Neural crest cell (in vitro differentiated cells): ENCODE results near the gene DYSF. TPM values are rescaled to one million over a fixed set of nuclear protein-coding genes. Genes with fewer than 3 reads are reported as not detected.

Source experiments
- DNase-seq: peaks from one replicate; pipeline ENCODE4 v3.0.0; 2021; ENCODE audit warnings: low read depth, mixed read lengths, low spot score
- H3K27ac Mint-ChIP-seq: one replicate; pipeline ENCODE4 v1.8.0; 2021; ENCODE audit warnings: mild to moderate bottlenecking, mixed read lengths; ENCODE audit not compliant: unreplicated experiment
- H3K27me3 Mint-ChIP-seq: 2 replicates; pipeline ENCODE4 v1.8.0; 2021; ENCODE audit warnings: low read depth, mild to moderate bottlenecking, mixed read lengths
- H3K36me3 Mint-ChIP-seq: 2 replicates; pipeline ENCODE4 v1.8.0; 2021; ENCODE audit warnings: low read depth, mild to moderate bottlenecking, mixed read lengths
- H3K4me1 Mint-ChIP-seq: 2 replicates; pipeline ENCODE4 v1.8.0; 2021; ENCODE audit warnings: mixed read lengths
- H3K4me3 Mint-ChIP-seq: one replicate; pipeline ENCODE4 v1.8.0; 2021; ENCODE audit warnings: mild to moderate bottlenecking, mixed read lengths
- H3K9me3 Mint-ChIP-seq: 2 replicates; pipeline ENCODE4 v1.8.0; 2021; ENCODE audit warnings: mixed read lengths
- total RNA-seq: library from RNA; stranded (reverse); gene quantifications from 2 replicates; pipeline ENCODE4 v1.2.1, GENCODE V29; 2021
- TF ChIP-seq, protein P1 (sequence below): fragments of 200-600 bp; sonication (generic); conservative IDR thresholded peaks from 2 replicates; pipeline ENCODE4 v1.5.0; 2021; ENCODE audit warnings: antibody characterized with exemption, mild to moderate bottlenecking

DYSF gene
- total RNA-seq, 1 donor from 2014 or later, result 2.2 TPM

DNA sequence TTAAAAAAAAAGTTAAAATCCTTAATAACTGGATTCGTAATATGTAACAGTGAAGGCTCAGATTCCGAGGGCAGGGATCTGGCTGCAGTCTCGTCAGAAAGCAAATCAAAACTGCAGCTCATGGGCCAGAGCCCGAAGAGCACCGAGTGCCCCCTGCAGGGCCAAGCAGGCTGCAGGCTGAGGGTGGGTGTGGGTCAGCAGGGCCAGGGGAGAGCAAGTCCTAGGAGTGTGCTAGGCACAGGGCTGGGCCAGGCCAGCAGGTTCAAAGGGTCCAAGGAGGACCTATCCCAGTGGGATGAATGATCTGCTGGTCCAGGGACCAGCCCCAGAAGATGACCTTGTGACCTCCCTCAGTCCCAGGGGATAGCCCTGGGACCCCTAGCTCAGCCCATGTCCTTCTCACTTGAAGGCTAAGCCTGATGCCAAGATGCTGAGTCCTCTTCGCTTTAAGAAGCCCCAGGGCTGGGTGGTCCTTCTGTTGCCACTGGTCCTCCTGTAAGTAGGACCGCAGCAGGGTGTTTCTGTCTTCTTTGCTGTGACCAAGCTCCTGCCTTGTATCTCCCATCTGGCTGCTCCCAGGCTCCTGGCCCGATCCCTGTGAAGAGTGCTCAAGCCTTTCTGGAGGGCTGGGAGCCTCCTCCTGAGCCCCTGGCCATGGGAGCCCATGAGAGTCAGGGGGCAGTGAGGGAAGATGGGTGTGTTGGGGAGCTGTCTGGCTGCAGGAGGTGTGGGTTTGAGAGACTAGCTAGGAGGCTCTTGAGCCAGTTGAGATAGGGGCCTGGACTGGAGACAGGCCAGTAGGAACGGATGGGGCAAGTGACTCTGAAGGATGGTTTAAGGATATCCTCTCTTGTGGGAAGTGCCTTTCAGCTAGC is 150.7 kb downstream of the DYSF start:
- no peak for DNase-seq
- Mint-ChIP-seq H3K27ac (peak overlapping the region; percentile 12), H3K36me3 (no peaks in the 10 kb centered on the region), H3K4me3 (no peak overlapping the region), H3K4me1 (peaks cover 19% of the 10 kb centered on the region), H3K9me3 (no peaks in the 10 kb centered on the region), H3K27me3 (peaks cover 53% of the 10 kb centered on the region)
- TF ChIP-seq, protein P1, sequence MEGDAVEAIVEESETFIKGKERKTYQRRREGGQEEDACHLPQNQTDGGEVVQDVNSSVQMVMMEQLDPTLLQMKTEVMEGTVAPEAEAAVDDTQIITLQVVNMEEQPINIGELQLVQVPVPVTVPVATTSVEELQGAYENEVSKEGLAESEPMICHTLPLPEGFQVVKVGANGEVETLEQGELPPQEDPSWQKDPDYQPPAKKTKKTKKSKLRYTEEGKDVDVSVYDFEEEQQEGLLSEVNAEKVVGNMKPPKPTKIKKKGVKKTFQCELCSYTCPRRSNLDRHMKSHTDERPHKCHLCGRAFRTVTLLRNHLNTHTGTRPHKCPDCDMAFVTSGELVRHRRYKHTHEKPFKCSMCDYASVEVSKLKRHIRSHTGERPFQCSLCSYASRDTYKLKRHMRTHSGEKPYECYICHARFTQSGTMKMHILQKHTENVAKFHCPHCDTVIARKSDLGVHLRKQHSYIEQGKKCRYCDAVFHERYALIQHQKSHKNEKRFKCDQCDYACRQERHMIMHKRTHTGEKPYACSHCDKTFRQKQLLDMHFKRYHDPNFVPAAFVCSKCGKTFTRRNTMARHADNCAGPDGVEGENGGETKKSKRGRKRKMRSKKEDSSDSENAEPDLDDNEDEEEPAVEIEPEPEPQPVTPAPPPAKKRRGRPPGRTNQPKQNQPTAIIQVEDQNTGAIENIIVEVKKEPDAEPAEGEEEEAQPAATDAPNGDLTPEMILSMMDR, result no peak

DNA sequence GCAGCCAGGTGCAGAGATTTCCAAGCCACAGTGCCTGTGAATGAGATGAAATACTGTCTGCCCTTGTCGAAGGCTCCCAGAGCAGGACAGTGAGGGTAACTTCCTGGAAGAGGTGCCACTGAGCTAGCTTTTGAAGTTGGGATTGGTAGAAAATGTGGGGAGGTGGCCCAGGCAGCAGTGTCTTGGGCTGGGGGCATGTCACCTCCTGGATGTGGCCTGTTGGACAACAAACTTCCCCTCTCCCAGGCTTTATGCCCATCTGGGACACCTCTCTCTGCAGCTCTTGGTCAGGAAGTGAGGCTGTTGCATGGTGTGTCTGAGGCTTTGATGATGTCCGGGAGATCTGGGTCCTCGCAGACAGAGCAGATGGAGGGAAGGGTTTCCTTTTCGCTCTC is 151.4 kb downstream of the DYSF start:
- no peak overlapping the region for H3K4me3 Mint-ChIP-seq
- TF ChIP-seq, protein P1, result no peak
- H3K4me1 Mint-ChIP-seq, result peaks cover 19% of the 10 kb centered on the region
- DNase-seq, result no peak
- peak overlapping the region; percentile 70 for H3K27ac Mint-ChIP-seq
- no peaks in the 10 kb centered on the region for H3K36me3 Mint-ChIP-seq
- no peaks in the 10 kb centered on the region for H3K9me3 Mint-ChIP-seq
- H3K27me3 Mint-ChIP-seq, result peaks cover 48% of the 10 kb centered on the region

DNA sequence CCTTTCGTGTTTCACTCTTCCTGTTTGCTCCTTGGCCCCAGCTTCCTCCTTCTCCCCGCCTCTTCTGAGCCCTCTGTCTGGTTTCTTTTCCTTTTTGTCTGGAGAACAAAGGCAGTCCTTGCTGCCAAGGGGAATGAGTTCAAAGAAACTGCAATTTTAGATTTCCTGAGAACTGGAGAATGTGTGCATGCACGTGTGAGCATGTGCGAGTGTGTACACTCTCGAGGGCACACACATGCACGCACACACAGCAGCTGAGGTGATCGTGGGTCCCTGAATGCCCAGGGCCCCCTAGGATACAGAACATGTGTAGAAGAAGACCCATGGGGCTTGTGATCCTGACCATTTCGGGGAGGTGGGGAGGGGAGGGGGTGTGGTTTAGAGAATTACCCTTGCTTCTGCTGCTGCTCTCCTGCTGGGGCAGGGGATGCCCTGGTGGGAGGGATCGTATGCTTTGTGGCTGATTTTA is 151.8 kb downstream of the DYSF start:
- Mint-ChIP-seq H3K36me3 (no peaks in the 10 kb centered on the region), H3K4me1 (peaks cover 19% of the 10 kb centered on the region), H3K27ac (peak overlapping the region; percentile 70), H3K4me3 (no peak overlapping the region), H3K9me3 (no peaks in the 10 kb centered on the region), H3K27me3 (peaks cover 47% of the 10 kb centered on the region)
- TF ChIP-seq, protein P1, result no peak
- no peak for DNase-seq

DNA sequence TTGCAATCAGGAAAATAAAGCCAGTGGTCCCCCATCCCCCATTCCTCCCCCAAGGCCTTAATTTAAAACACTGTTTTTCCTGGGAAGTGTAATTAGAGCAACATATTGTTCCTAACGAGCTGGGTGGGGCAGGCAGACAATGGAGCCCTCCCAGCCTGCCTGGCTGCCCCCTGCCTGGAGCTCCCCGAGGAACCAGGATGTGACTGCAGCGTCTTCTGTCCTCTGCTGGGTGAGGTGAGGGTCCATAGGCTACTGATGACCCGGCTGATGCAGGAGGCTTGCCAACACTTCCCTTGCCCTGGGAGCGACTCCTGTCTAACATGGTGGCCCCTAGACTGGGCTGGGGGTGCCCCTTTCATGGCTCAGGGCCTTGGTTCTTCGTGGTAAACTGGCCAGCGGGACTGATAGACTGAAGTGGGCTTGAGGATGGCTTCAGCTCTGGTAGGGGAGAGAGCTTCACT is 152.4 kb downstream of the DYSF start:
- no peak for DNase-seq
- TF ChIP-seq, protein P1, result no peak
- Mint-ChIP-seq H3K4me1 (peaks cover 19% of the 10 kb centered on the region), H3K9me3 (no peaks in the 10 kb centered on the region), H3K4me3 (no peak overlapping the region), H3K27me3 (peaks cover 43% of the 10 kb centered on the region), H3K36me3 (no peaks in the 10 kb centered on the region), H3K27ac (no peak overlapping the region)

DNA sequence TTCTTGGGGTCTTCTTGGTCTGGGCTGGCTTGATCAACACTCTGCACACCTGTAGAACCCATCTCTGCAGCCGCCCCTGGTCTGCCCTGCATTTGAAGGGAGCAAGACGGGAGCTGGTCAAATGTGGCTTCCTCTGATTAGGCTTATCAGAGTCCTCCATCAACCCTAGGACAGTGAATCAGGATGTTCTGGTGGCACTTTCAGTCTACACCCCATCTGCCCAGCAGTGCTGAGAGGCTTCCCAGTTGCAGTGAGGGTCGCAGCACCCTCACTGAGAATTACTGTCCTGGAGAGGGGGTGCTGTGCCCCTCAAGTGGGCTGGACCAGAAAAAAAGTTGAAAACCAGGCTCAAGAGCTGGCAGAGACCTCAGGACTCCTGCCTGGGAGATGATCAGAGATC is 152.9 kb downstream of the DYSF start:
- Mint-ChIP-seq H3K27me3 (peaks cover 39% of the 10 kb centered on the region), H3K4me3 (no peak overlapping the region), H3K4me1 (peaks cover 19% of the 10 kb centered on the region), H3K9me3 (no peaks in the 10 kb centered on the region), H3K36me3 (no peaks in the 10 kb centered on the region), H3K27ac (no peak overlapping the region)
- no peak for DNase-seq
- TF ChIP-seq, protein P1, result no peak
